BLaER1 treated with 17β-estradiol and CSF1 and Interleukin-3, amounts not matched to agents 10 nM and 100 nM (cell line): ENCODE data around the gene E4F1.

Source experiments
- H3K27ac ChIP-seq, 11 experiments: shearing (Covaris generic); formaldehyde crosslinking; 2 replicates each; pipeline ENCODE4 v1.8.1; 2022
- H3K27me3 ChIP-seq, 11 experiments: shearing (Covaris generic); formaldehyde crosslinking; 2 replicates each; pipeline ENCODE4 v1.8.1; 2022
- H3K36me3 ChIP-seq, 11 experiments: shearing (Covaris generic); formaldehyde crosslinking; 2 replicates each; pipeline ENCODE4 v1.8.1; 2022
- H3K4me1 ChIP-seq, 10 experiments: shearing (Covaris generic); formaldehyde crosslinking; 2 replicates each; pipeline ENCODE4 v1.8.1; 2022
- H3K4me2 ChIP-seq, 11 experiments: shearing (Covaris generic); formaldehyde crosslinking; 2 replicates each; pipeline ENCODE4 v1.8.1; 2022
- H3K4me3 ChIP-seq, 10 experiments: shearing (Covaris generic); formaldehyde crosslinking; 2 replicates each; pipeline ENCODE4 v1.8.1; 2022
- H3K9ac ChIP-seq, 11 experiments: shearing (Covaris generic); formaldehyde crosslinking; 2 replicates each; pipeline ENCODE4 v1.8.1; 2022
- H3K9me3 ChIP-seq, 11 experiments: shearing (Covaris generic); formaldehyde crosslinking; replicated peaks in 1 of 11; 2 replicates each; pipeline ENCODE4 v1.8.1; 2022
- H4K20me1 ChIP-seq, 11 experiments: shearing (Covaris generic); formaldehyde crosslinking; 2 replicates each; pipeline ENCODE4 v1.8.1; 2022
- Cebpa-rat ChIP-seq, 11 experiments: shearing (Covaris generic); IDR thresholded peaks; 2 replicates each; pipeline ENCODE4 v1.8.1; 2022

E4F1 gene

GRCh38 chr16:2277466-2278271 lies 54.3 kb downstream of the E4F1 start:
- H3K4me3 ChIP-seq, result no peak overlapping the region
- H3K4me2 ChIP-seq, result no peak overlapping the region
- no peaks in the 10 kb centered on the region for H3K9me3 ChIP-seq
- peaks cover 0 to 8% (median 0%) of the 10 kb centered on the region in 11 experiments; a peak in 2 of 22 replicates for H3K36me3 ChIP-seq
- H3K4me1 ChIP-seq, result peaks cover 6 to 16% (median 12%) of the 10 kb centered on the region in 10 experiments; a peak in 18 of 20 replicates
- H4K20me1 ChIP-seq, result peaks cover 0 to 24% (median 0%) of the 10 kb centered on the region in 11 experiments; a peak in 4 of 22 replicates
- TF ChIP-seq Cebpa-rat (IDR thresholded peaks at IDR 0.05), result no peak
- no peak overlapping the region for H3K27ac ChIP-seq
- H3K27me3 ChIP-seq, result no peaks in the 10 kb centered on the region
- no peak overlapping the region for H3K9ac ChIP-seq

DNA sequence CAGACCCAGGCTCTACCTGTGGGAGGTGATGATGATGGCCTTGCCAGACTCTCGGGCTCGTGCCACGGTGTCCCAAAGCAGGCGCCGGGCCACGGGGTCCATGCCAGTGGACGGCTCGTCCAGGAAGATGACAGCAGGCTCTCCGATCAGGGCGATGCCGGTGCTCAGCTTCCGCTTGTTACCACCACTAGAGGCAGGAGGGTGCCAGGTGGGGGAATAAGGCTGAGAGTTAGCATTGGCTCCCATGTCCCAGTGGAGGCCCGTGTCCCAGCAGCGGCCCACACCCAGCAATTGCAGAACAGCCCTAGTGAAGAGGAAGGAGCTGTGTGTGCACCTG lies 54.8 kb downstream of the E4F1 start:
- no peaks in the 10 kb centered on the region for H3K9me3 ChIP-seq
- no peak for TF ChIP-seq Cebpa-rat (IDR thresholded peaks at IDR 0.05)
- no peaks in the 10 kb centered on the region for H3K27me3 ChIP-seq
- peaks cover 0 to 6% (median 0%) of the 10 kb centered on the region in 11 experiments; a peak in 2 of 22 replicates for H3K36me3 ChIP-seq
- H3K4me3 ChIP-seq, result no peak overlapping the region
- H3K4me2 ChIP-seq, result no peak overlapping the region
- H3K27ac ChIP-seq, result no peak overlapping the region
- peaks cover 0 to 14% (median 11%) of the 10 kb centered on the region in 10 experiments; a peak in 15 of 20 replicates for H3K4me1 ChIP-seq
- H3K9ac ChIP-seq, result no peak overlapping the region
- H4K20me1 ChIP-seq, result peaks cover 0 to 24% (median 0%) of the 10 kb centered on the region in 11 experiments; a peak in 3 of 22 replicates

GRCh38 chr16:2278956-2279800 lies 55.8 kb downstream of the E4F1 start:
- H3K4me2 ChIP-seq, result no peak overlapping the region
- H3K4me1 ChIP-seq, result peaks cover 0 to 14% (median 11%) of the 10 kb centered on the region in 10 experiments; a peak in 14 of 20 replicates
- no peak overlapping the region for H3K4me3 ChIP-seq
- no peaks in the 10 kb centered on the region for H3K9me3 ChIP-seq
- H3K27ac ChIP-seq, result no peak overlapping the region
- H3K9ac ChIP-seq, result no peak overlapping the region
- no peak for TF ChIP-seq Cebpa-rat (IDR thresholded peaks at IDR 0.05)
- no peaks in the 10 kb centered on the region; a peak in 2 of 22 replicates for H3K36me3 ChIP-seq
- peaks cover 0 to 15% (median 0%) of the 10 kb centered on the region in 11 experiments; a peak in 2 of 22 replicates for H4K20me1 ChIP-seq
- no peaks in the 10 kb centered on the region for H3K27me3 ChIP-seq

DNA sequence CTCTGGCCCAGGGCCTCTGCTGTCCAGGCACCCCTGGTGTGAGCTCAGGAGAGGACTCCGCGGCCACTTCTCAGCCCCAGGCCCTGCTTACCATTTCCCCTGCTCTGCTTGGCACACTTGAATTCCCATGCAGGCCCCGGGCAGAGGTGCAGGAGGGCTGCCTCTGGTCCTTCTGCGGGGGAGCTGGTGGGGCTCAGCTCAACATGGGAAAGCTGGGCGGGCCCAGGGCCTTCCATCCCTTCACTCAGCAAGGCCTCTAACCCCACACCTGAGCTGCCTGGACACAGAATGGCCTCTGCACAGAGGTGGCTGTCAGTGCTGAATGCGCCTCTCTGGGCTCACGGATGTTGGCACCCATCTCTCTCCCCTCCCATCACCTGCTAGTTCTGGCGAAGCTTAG lies 57.1 kb downstream of the E4F1 start:
- Histone ChIP-seq H3K4me2 (no peak overlapping the region), H3K9me3 (no peaks in the 10 kb centered on the region), H3K36me3 (peaks cover 0 to 9% (median 0%) of the 10 kb centered on the region in 11 experiments; a peak in 4 of 22 replicates), H3K27me3 (no peaks in the 10 kb centered on the region), H3K4me3 (no peak overlapping the region), H3K9ac (no peak overlapping the region), H3K27ac (no peak overlapping the region), H3K4me1 (peaks cover 0 to 12% (median 10%) of the 10 kb centered on the region in 10 experiments; a peak in 14 of 20 replicates), H4K20me1 (peaks cover 0 to 15% (median 0%) of the 10 kb centered on the region in 11 experiments; a peak in 1 of 22 replicates)
- no peak for TF ChIP-seq Cebpa-rat (IDR thresholded peaks at IDR 0.05)

- H3K27me3 ChIP-seq, result no peaks in the 10 kb centered on the region
Measured at GRCh38 chr16:2280981-2281542, 57.7 kb downstream of the E4F1 start.

DNA sequence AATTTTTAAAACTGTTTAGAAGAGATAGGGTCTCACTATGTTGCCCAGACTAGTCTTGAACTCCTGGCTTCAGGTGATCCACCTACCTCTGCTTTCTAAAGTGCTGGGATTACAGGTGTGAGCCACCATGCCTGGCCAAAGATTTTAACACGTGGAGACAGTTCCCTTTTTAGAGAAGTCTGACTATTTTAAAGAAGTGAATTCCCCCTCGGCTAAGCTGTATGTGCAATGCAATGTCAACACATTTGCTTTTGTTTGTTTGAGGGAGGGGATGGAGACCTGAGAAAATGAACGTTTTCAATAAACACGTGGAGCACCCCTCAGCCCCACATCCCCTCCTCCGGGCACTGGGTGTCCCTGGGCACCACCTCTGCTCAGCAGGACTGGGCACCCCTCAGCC lies 58.9 kb downstream of the E4F1 start:
- H3K4me1 ChIP-seq, result no peaks in the 10 kb centered on the region

More at GRCh38 chr16:2280981-2281542, 57.7 kb downstream of the E4F1 start:
- Histone ChIP-seq H3K27ac (no peak overlapping the region), H3K4me1 (peaks cover 0 to 6% (median 4%) of the 10 kb centered on the region in 10 experiments; a peak in 14 of 20 replicates), H3K4me3 (no peak overlapping the region), H3K36me3 (peaks cover 0 to 9% (median 0%) of the 10 kb centered on the region in 11 experiments; a peak in 4 of 22 replicates), H4K20me1 (peaks cover 0 to 15% (median 0%) of the 10 kb centered on the region in 11 experiments; a peak in 1 of 22 replicates), H3K9me3 (no peaks in the 10 kb centered on the region), H3K4me2 (no peak overlapping the region), H3K9ac (no peak overlapping the region)
- TF ChIP-seq Cebpa-rat (IDR thresholded peaks at IDR 0.05), result no peak

DNA sequence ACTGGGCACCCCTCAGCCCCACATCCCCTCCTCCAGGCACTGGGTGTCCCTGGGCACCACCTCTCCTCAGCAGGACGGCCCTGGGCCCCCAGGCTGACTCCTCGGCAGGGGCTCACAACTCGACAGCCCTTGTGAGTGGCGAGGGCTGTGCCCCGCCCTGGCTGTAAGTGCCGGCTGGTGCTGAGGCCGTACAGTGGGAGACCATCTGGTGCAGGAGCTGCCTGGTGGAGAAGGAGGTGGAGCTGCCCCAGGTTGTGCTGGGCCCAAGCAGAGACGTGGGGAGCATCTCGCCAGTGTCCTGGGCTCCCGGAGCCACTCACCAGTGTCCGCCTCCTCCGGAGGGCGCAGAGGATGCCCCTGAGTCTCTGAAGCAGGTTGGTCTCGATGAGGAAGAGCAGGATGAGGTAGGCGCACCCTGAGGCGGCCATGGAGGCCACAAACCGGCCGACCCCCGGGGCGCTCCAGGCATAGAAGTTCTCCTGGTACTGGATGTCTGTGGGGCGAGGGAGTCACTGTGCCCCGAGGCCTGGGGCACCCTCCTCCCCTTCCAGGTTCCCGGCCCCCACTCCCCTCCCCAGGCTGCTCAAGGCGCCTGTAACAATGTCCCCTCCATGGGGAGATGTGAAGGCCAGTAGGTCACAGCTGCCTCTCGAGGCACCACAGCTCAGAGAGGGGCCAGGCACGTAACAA lies 59.6 kb downstream of the E4F1 start:
- Histone ChIP-seq H3K9ac (no peak overlapping the region), H3K27me3 (no peaks in the 10 kb centered on the region), H3K4me3 (no peak overlapping the region), H3K4me1 (peaks cover 0 to 1% (median under 1%) of the 10 kb centered on the region in 10 experiments; a peak in 5 of 20 replicates), H3K36me3 (peaks cover 0 to 15% (median 0%) of the 10 kb centered on the region in 11 experiments; a peak in 5 of 22 replicates), H4K20me1 (peaks cover 0 to 14% (median 0%) of the 10 kb centered on the region in 11 experiments; a peak in 2 of 22 replicates), H3K27ac (no peak overlapping the region), H3K4me2 (no peak overlapping the region), H3K9me3 (no peaks in the 10 kb centered on the region)
- TF ChIP-seq Cebpa-rat (IDR thresholded peaks at IDR 0.05), result no peak

More for the DNA sequence above, 58.9 kb downstream of the E4F1 start:
- Histone ChIP-seq H3K9me3 (no peaks in the 10 kb centered on the region), H4K20me1 (peaks cover 0 to 15% (median 0%) of the 10 kb centered on the region in 11 experiments; a peak in 1 of 22 replicates), H3K4me2 (no peak overlapping the region), H3K4me3 (no peak overlapping the region), H3K27me3 (no peaks in the 10 kb centered on the region), H3K9ac (no peak overlapping the region), H3K36me3 (peaks cover 0 to 15% (median 0%) of the 10 kb centered on the region in 11 experiments; a peak in 5 of 22 replicates), H3K27ac (no peak overlapping the region)
- TF ChIP-seq Cebpa-rat (IDR thresholded peaks at IDR 0.05), result no peak
